Epithelial cell of esophagus (primary cell): ENCODE data around the gene DIDO1.

Experiments
- DNase-seq: peaks from one replicate; pipeline ENCODE4 v3.0.0; 2010; ENCODE audit warnings: low read depth
- H3K4me3 ChIP-seq: 2 replicates; pipeline ENCODE4 v1.5.1; 2011; ENCODE audit warnings: mild to moderate bottlenecking, low read length, control low read depth
- CTCF ChIP-seq: IDR thresholded peaks from 2 replicates; pipeline ENCODE4 v1.5.1; 2011; ENCODE audit warnings: low read depth, mild to moderate bottlenecking, low read length, control low read depth, inconsistent platforms; ENCODE audit not compliant: insufficient read depth; ENCODE audit errors: missing control alignments

Gene DIDO1

GRCh38 chr20:62839261-62839660 is 87.0 kb downstream of the DIDO1 start:
- DNase-seq, result no peak

GRCh38 chr20:62838128-62838891 is 88.0 kb downstream of the DIDO1 start:
- no peak overlapping the region for H3K4me3 ChIP-seq
- DNase-seq, result peak; percentile 53
- TF ChIP-seq CTCF, result no peak

More at GRCh38 chr20:62839261-62839660, 87.0 kb downstream of the DIDO1 start:
- TF ChIP-seq CTCF, result no peak
- no peak overlapping the region for H3K4me3 ChIP-seq

- no peak for TF ChIP-seq CTCF
- no peak for DNase-seq
Observed at GRCh38 chr20:62837790-62838127, 88.5 kb downstream of the DIDO1 start.

GRCh38 chr20:62836967-62837490 is 89.3 kb downstream of the DIDO1 start:
- no peak overlapping the region for H3K4me3 ChIP-seq
- no peak for DNase-seq
- TF ChIP-seq CTCF, result no peak

More at GRCh38 chr20:62837790-62838127, 88.5 kb downstream of the DIDO1 start:
- no peak overlapping the region for H3K4me3 ChIP-seq

- no peak overlapping the region for H3K4me3 ChIP-seq
- TF ChIP-seq CTCF, result no peak
- DNase-seq, result peak; percentile 46
Observed at GRCh38 chr20:62835931-62836861, 90.1 kb downstream of the DIDO1 start.

- no peak for DNase-seq
- no peak for TF ChIP-seq CTCF
- H3K4me3 ChIP-seq, result no peak overlapping the region
Observed at GRCh38 chr20:62834967-62835730, 91.2 kb downstream of the DIDO1 start.
